Stimulated activated CD8-positive, alpha-beta memory T cell treated with anti-CD3 and anti-CD28 coated beads, Interleukin-4, amount 100 ng/mL, for 24 hours (primary cell): ENCODE data around the gene DNAJC6.
"Not testable (repeated sequence)": the region's sequence is repeated elsewhere in the genome, so short reads cannot be mapped to it uniquely, and the experiment has no call there.

Experiments
- DNase-seq: peaks from one replicate; pipeline ENCODE4 v3.0.0-alpha.2; 2020; ENCODE audit warnings: low read depth

The DNAJC6 gene

DNA sequence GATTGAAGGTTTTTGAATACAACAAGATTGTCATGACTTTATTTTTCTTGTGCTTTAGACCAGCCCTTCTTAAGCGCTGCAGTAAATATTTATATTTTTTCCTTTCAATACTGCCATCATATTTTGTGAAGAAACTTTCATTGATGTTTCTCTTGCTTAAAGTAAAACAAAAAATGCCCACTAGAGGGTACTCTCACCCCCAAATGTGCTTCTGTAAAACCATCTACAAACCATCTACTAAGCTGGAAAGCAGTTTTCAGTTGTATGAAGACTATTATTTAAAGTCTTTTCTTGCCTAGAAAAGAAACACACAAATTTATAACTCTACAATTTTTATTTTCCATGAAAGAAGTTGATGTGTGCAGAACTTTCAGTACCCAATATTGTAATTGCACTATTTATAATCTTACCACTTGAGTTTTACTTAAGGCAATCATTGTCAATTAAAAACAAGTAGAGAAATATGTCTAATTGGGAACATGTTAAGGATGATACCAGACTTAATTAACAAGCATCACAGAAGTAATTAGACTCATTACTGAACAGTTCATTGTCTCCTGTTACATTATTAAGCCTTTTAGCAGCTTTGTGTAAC lies 121.9 kb downstream of the DNAJC6 start:
- no peak for DNase-seq

GRCh38 chr1:65432918-65433317 lies 123.6 kb downstream of the DNAJC6 start:
- DNase-seq = no peak

DNA sequence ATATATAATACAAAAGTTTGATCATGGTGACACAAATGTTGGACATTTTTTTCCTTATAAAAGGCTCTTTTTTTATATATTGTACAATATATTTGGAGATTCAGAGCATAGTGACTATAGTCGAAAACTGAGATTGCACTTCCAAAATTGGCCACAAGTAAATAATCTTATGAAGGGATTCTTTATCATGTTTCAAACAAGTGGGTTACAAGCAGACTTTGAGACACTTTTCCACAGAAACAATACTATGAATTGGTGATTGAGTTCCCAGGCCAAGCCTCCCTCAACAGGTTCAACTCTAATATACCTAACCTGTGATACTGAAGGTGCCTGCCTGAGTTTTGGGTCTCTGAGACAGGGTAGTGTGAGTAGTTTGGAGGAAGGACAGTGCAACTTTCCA lies 124.9 kb downstream of the DNAJC6 start:
- DNase-seq = no peak

DNA sequence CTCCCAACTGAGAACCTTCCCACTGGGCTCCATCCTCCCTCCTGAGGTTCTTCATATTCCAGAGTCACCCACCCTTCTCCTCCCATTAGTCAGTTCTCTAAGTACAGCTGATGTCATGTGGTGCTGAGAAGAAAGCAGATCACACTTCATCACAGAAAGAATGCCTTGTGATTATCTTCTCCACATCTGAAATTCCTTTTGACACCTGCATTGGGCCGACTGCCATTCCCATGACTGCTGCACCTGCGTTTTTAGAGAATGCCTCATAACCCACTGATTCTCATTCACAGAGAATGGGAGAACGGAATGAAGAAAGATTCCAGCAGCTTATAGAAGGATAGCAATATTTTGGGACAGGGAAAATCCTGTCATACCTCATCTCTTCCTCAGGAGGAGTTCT lies 125.4 kb downstream of the DNAJC6 start:
- no peak for DNase-seq

DNA sequence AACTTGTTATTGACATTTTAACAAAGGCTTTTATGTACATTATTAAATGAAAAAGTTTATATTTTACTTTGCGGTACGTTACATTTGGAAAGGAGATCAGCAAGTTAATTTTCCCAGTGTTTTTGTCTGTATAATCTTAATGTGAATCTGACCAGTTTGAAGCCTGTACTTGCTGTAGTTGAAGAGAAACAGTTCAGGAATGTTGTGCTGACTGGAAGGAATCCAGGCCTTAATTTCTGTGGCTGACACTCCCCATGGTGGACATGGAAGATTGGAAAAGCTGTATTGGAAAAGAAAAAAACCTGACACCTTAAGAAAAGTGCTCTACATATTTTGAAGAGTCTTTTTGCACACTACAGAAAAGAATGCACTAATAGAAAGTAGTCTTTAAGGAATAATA lies 126.6 kb downstream of the DNAJC6 start:
- no peak for DNase-seq

- no peak for DNase-seq
These were observed 128.3 kb downstream of the DNAJC6 start for GRCh38 chr1:65437616-65438015.

DNA sequence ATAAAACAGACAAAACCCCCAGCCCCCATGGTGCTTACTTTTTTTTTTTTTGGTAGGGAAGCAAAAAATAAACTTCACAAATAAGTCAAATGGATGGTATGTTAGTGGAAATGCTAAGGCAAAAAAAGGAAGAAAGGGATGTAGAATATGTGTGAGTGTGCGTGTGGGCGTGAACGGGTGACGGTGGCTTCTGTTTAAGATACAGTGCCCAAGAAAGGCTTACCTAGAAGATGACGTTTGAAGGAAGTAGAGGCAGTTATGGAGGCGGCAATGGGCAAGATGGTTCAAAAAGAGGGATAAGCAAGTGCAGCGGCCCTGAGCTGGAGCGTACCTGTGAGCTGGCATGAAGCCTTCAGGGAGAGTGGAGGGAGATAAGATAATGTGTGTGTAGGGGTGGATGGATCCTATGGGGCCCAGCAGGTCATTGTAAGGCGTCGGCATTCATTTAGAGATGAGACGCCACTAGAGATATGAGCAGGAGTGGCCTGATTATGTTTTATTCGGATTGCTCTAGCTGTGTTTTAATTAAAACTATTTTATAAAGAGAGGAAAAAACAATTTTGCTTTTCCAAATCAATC lies 131.1 kb downstream of the DNAJC6 start:
- DNase-seq = no peak

- DNase-seq = no peak
These were observed 131.6 kb downstream of the DNAJC6 start for GRCh38 chr1:65440915-65441314.

DNA sequence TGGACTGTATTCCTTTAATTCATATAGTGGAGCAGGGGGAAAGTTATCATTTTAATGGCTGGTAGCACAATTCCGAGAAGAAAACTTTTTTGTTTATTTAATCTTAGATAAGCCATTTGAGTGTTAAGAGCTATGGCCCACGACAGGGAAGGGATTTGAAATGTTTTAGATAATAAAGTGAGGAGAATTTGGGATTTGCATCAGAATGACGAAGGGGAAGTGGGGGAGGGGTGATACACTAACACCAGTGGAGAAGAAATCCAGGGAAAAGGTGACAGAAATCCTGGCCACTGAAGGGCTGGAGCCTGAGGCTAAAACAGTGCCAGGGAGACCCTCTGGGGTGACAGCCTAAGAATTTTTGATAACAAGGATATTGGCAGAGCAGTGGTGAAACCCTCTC lies 132.1 kb downstream of the DNAJC6 start:
- DNase-seq = no peak

DNA sequence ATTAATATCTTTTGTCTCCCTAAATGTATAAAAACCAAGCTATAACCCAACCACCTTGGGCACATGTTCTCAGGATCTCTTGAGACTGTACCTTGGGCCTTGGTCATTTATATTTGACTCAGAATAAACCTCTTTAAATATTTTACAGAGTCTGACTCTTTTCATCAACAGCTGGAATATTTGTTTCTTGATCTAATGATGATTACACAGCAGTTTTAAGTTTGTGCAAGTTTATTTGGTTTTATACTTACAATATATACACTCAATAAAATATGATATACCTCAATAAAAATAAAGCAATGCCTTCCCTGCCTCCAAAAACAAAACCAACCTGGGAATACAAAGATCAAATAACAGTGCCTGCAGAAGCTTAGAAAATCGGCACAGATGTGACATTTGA lies 133.1 kb downstream of the DNAJC6 start:
- DNase-seq = no peak

DNA sequence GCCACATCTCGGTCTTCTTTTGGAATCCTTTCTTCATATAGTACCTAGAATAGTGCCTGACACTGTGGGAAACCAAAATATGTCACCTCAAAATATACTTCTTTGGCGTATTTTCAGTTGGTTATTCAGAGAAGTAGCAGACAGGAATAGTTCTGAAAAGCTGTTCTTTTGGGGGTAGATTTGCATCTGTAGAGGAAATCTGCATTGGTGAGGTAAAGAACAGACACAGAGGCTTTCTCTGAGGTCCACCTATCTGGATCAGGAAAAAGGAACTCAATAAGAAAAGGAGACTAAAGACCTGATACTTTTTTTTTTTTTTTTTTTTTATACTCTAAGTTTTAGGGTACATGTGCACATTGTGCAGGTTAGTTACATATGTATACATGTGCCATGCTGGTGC lies 134.3 kb downstream of the DNAJC6 start:
- no peak for DNase-seq

GRCh38 chr1:65444128-65444640 lies 134.8 kb downstream of the DNAJC6 start:
- no peak for DNase-seq

DNA sequence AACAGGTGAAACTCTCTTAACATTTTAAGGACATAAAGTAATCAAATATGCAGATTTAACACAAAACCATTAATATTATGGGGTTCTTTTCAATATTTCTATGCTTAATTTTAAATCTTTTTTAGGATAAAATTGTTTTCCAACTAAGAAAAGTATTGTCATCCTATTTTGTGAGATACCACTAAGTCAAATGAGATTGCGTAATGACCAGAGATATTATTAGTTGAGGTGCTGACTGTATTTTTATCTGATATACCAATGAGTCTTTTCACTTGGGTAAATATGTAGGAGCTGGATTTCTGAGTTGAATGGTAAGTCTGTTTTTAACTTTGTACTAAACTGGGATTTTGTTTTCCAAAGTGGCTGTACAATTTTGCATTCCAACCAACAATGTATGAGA lies 136.5 kb downstream of the DNAJC6 start:
- no peak for DNase-seq

DNA sequence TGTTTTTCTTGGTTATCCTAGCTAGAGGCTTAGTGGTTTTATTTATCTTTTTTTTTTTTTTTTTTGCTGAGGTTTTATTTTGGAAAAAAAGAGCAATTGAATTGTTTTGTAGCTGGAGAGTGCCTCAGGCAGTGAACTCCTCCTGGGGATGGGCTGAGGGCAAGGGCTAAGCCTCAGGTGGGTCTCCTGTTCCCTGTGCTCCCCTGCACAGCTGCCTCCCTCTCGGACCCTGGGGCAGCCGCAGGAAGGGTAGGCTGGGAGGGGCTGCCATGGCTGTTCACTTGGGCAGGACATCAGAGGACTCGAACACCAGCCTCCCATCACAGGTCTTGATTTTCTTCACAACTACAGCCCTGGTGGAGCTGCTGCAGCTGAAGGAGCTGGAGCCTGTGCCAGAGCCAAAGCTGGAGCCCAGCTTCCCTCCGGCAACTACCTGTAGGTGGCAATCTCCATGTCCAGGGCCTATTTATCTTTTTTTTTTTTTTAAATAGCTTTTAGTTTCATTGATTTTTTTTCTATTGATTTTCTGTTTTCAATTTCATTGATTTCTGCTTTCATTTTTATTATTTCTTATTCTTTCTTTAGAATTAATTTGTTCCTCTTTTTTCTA lies 140.0 kb downstream of the DNAJC6 start:
- no peak for DNase-seq

- not testable (repeated sequence) for DNase-seq
These were observed 146.3 kb downstream of the DNAJC6 start for GRCh38 chr1:65455678-65456077.

GRCh38 chr1:65456481-65456880 lies 147.1 kb downstream of the DNAJC6 start:
- DNase-seq = no peak

- no peak for DNase-seq
These were observed 148.5 kb downstream of the DNAJC6 start for GRCh38 chr1:65457868-65458267.

DNA sequence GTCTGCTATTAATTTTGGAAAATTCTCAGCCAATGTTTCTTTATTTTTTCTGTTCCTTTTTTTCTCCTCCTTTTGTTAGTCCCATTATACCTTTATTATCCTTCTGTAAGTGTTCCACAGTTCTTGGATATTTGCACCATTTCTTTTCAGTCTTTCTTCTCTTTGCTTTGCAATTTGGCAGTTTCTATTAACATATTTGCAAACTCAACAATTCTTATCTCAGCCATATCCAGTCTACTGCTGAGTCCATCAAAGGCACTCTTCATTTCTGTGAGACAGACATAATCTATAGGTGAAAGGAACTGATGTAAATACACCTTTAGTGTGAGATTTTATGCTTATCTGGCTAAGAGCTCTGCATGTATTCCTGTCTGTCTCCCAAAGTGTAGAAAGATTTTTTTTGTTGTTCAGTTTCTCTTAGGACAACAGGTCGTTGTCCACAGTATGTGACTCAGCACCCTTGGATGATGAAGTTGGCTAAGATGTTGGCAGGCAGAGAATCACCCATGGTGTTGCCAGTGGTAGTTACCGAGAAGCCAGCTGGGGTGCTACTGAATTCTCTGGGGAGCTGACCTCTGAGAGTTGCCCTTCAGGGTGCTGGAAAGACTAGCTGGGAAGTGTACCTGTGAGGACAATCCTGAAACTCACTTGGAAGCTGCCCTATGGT lies 149.5 kb downstream of the DNAJC6 start:
- no peak for DNase-seq

DNA sequence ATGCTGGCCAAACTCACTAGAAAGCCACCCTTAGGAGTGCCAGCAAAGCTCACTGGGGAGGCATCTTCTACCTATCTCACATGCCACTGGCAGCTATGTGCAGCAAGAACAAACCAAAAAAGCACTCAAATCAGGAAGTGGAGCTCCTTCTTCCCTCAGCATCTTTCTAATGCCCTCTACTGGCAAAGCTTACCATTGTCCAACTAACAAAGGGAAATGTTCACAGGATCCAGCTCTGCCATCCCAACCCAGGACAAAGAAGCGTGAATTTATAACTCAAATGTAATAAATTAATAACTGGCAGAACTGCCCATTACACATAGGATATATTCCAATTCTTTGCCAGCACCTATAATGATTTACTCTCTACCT lies 150.0 kb downstream of the DNAJC6 start:
- DNase-seq = no peak
